Choroid plexus epithelial cell (primary cell): ENCODE data around the gene TIE1.

Experiments
- DNase-seq: peaks from one replicate; pipeline ENCODE4 v3.0.0-alpha.2; 2010; ENCODE audit warnings: low read depth
- H3K4me3 ChIP-seq: 2 replicates; pipeline ENCODE4 v1.5.1; 2011; ENCODE audit warnings: low read depth, mild to moderate bottlenecking, control low read depth, low read length, moderate library complexity
- CTCF ChIP-seq: conservative IDR thresholded peaks from 2 replicates; pipeline ENCODE4 v1.5.1; 2011; ENCODE audit warnings: low read depth, mild to moderate bottlenecking, control low read depth, inconsistent platforms, low read length, moderate library complexity

TIE1 gene

GRCh38 chr1:43317817-43318471, 17.2 kb downstream of the TIE1 start:
- TF ChIP-seq CTCF, result no peak
- no peak for DNase-seq

GRCh38 chr1:43318831-43319230, 18.0 kb downstream of the TIE1 start:
- no peak for TF ChIP-seq CTCF
- no peak overlapping the region for H3K4me3 ChIP-seq
- no peak for DNase-seq

More at GRCh38 chr1:43317817-43318471, 17.2 kb downstream of the TIE1 start:
- H3K4me3 ChIP-seq, result no peak overlapping the region

GRCh38 chr1:43319288-43319687, 18.5 kb downstream of the TIE1 start:
- no peak for TF ChIP-seq CTCF
- no peak for DNase-seq
- no peak overlapping the region for H3K4me3 ChIP-seq

- TF ChIP-seq CTCF, result no peak
- no peak for DNase-seq
- no peak overlapping the region for H3K4me3 ChIP-seq
These were observed 19.0 kb downstream of the TIE1 start for GRCh38 chr1:43319766-43320165.

- no peak overlapping the region for H3K4me3 ChIP-seq
- DNase-seq, result no peak
- TF ChIP-seq CTCF, result no peak
These were observed 20.6 kb downstream of the TIE1 start for GRCh38 chr1:43321331-43321891.

GRCh38 chr1:43322506-43322905, 21.7 kb downstream of the TIE1 start:
- no peak overlapping the region for H3K4me3 ChIP-seq
- no peak for DNase-seq
- no peak for TF ChIP-seq CTCF

- no peak for TF ChIP-seq CTCF
- no peak overlapping the region for H3K4me3 ChIP-seq
- DNase-seq, result no peak
These were observed 24.0 kb downstream of the TIE1 start for GRCh38 chr1:43324810-43325209.
